ENCODE measurements around the gene FES.

GRCh38 chr15:90864507-90864906, 19.8 kb upstream of the FES start:
- TF ChIP-seq POLR2A (IDR thresholded peaks at IDR 0.05) (no peak), CTCF (IDR thresholded peaks at IDR 0.05) (no peak), EP300 (IDR thresholded peaks at IDR 0.05; ENCODE audit: low read depth) (no peak), POLR2AphosphoS5 (IDR thresholded peaks at IDR 0.05) (no peak)

Measured in transverse colon (tissue), 4 donors.